Type B pancreatic cell (in vitro differentiated cells): Measurements from ENCODE around the gene RFX5. TPM values are rescaled to one million over a fixed set of nuclear protein-coding genes. Genes with fewer than 3 reads are reported as not detected.
A peak's percentile ranks its signal among the peaks of the same experiment; 100 is the strongest.

ENCODE experiments used
- DNase-seq: peaks from one replicate; pipeline ENCODE4 v3.0.0; 2021; ENCODE audit warnings: mixed read lengths; ENCODE audit not compliant: unreplicated experiment; ENCODE audit errors: extremely low spot score
- H3K27ac Mint-ChIP-seq: 2 replicates; pipeline ENCODE4 v1.8.0; 2021; ENCODE audit warnings: mild to moderate bottlenecking, mixed read lengths
- H3K27me3 Mint-ChIP-seq: 2 replicates; pipeline ENCODE4 v1.8.0; 2021; ENCODE audit warnings: mixed read lengths
- H3K36me3 Mint-ChIP-seq: 2 replicates; pipeline ENCODE4 v1.8.0; 2021; ENCODE audit warnings: mixed read lengths
- H3K4me1 Mint-ChIP-seq: one replicate; pipeline ENCODE4 v1.8.0; 2021; ENCODE audit warnings: mixed read lengths; ENCODE audit not compliant: unreplicated experiment
- H3K4me3 Mint-ChIP-seq: 2 replicates; pipeline ENCODE4 v1.8.0; 2021; ENCODE audit warnings: mild to moderate bottlenecking, mixed read lengths
- H3K9me3 Mint-ChIP-seq: 2 replicates; pipeline ENCODE4 v1.8.0; 2021; ENCODE audit warnings: mixed read lengths
- total RNA-seq: library from RNA; stranded (reverse); gene quantifications from 2 replicates; pipeline ENCODE4 v1.2.1, GENCODE V29; 2021; ENCODE audit warnings: low replicate concordance
- TF ChIP-seq, protein P1 (sequence below): fragments of 200-600 bp; sonication (generic); conservative IDR thresholded peaks from 2 replicates; pipeline ENCODE4 v1.5.0; 2021; ENCODE audit warnings: antibody characterized with exemption, mild to moderate bottlenecking

The RFX5 gene
- total RNA-seq, 1 donor from 2014 or later = 66.5 TPM

DNA sequence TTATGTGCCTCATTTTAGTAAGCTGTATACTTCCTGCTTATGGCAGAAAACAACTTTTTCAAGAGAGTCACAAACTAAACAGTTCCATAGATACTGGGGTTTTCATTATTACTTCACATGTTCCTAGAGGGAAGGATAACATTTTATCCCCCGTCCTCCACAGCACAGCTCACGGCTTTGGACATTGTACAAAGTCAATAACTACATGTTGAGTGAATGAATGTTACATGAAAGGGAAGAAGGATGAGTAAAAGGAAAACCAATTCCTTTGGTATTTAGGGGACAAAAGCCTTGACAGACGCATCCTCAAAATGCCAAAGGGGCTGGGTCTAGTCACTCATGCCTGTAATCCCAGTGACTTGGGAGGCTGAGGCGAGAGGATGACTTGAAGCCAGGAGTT is 34.6 kb downstream of the RFX5 start:
- TF ChIP-seq, protein P1, sequence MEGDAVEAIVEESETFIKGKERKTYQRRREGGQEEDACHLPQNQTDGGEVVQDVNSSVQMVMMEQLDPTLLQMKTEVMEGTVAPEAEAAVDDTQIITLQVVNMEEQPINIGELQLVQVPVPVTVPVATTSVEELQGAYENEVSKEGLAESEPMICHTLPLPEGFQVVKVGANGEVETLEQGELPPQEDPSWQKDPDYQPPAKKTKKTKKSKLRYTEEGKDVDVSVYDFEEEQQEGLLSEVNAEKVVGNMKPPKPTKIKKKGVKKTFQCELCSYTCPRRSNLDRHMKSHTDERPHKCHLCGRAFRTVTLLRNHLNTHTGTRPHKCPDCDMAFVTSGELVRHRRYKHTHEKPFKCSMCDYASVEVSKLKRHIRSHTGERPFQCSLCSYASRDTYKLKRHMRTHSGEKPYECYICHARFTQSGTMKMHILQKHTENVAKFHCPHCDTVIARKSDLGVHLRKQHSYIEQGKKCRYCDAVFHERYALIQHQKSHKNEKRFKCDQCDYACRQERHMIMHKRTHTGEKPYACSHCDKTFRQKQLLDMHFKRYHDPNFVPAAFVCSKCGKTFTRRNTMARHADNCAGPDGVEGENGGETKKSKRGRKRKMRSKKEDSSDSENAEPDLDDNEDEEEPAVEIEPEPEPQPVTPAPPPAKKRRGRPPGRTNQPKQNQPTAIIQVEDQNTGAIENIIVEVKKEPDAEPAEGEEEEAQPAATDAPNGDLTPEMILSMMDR = no peak
- H3K4me1 Mint-ChIP-seq = peaks cover 16% of the 10 kb centered on the region
- H3K27me3 Mint-ChIP-seq = no peaks in the 10 kb centered on the region
- H3K9me3 Mint-ChIP-seq = no peaks in the 10 kb centered on the region
- H3K4me3 Mint-ChIP-seq = no peak overlapping the region
- no peak for DNase-seq
- H3K36me3 Mint-ChIP-seq = peaks cover 20% of the 10 kb centered on the region
- H3K27ac Mint-ChIP-seq = peak overlapping the region; percentile 92

DNA sequence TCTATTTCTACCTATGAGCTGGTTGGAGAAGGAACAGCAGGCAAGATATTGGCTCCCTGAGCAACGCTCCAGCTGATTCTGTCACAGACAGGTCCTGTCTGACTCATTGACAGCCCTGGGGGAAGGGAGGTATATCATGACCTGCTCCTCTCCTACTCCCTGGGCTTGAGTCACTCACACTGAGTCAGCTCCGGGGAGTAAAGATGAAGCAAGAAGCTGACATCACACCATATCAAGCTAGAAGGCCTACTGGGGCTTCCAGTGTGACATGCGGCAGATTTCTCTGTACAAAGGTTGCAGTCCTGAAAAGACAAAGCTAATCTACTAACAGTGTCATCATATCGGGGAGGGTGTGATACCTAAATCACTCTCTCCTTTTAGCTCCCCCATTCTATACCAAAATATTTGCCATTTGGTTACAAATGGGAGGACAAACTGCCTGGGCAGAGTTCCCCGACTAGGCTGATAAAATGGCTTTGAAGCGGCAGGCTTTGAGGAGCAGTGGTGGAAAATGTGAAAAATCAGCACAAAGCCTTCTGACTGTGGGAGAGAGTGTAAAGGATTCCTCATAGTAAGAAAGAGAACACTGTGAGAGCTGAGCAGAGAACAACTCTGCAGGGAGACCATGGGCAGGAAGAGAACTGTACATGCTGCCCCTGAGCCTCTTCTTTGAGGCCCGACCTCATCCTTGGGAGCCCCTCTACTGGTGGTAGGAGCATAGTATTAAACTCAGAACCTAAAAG is 35.3 kb downstream of the RFX5 start:
- H3K4me1 Mint-ChIP-seq = peaks cover 16% of the 10 kb centered on the region
- H3K27me3 Mint-ChIP-seq = no peaks in the 10 kb centered on the region
- no peak for DNase-seq
- H3K9me3 Mint-ChIP-seq = no peaks in the 10 kb centered on the region
- TF ChIP-seq, protein P1 = no peak
- no peak overlapping the region for H3K4me3 Mint-ChIP-seq
- H3K36me3 Mint-ChIP-seq = peaks cover 20% of the 10 kb centered on the region
- H3K27ac Mint-ChIP-seq = peak overlapping the region; percentile 92

DNA sequence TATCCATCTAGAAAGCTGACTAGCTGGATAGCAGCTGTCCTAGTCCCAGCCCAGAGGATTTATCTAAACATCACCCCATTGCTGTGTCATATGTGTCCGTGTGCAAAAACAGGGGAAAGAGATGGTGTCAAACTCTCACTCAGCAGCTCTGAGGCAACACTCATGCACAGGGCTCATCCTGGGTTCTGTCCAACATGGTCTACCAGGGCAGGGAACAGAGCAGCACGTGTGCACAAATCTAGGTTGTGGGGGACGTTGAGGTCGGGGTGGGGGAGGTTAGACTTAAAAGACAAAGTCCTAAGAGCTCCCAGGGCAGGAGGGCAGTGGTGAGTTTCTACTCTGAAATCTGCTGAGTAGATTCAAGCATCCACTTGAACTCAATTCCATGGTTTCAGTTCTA is 36.0 kb downstream of the RFX5 start:
- Mint-ChIP-seq H3K4me3 (no peak overlapping the region), H3K4me1 (peaks cover 16% of the 10 kb centered on the region), H3K9me3 (no peaks in the 10 kb centered on the region), H3K36me3 (peaks cover 19% of the 10 kb centered on the region), H3K27ac (peak overlapping the region; percentile 92), H3K27me3 (no peaks in the 10 kb centered on the region)
- no peak for DNase-seq
- TF ChIP-seq, protein P1 = no peak

DNA sequence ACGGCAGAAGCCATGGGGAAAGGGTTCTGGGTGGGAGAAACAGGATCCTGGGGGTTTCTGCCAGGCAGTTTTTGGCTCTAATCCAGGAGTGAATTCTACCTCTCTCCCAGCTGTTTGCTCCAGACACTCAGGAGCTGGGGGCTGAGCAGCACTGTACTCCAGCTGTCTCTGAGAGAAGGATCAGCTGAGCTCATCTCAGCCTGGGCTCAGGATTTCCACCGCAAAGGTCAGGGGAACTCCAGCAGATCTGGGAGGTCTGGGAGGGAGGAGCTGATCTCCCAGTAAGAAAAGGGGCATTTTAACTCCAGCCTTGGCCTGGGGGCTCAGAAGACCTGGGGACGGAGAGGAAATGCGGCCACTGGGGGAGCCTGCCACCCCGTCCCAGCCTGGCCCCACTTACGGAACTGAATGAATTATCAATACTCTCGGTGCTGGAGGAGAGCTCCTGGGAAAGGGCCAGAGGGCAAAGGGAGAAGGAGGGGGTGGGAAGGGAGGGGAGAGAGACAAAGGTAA is 37.2 kb downstream of the RFX5 start:
- Mint-ChIP-seq H3K4me1 (peaks cover 16% of the 10 kb centered on the region), H3K36me3 (peaks cover 29% of the 10 kb centered on the region), H3K4me3 (no peak overlapping the region)

DNA sequence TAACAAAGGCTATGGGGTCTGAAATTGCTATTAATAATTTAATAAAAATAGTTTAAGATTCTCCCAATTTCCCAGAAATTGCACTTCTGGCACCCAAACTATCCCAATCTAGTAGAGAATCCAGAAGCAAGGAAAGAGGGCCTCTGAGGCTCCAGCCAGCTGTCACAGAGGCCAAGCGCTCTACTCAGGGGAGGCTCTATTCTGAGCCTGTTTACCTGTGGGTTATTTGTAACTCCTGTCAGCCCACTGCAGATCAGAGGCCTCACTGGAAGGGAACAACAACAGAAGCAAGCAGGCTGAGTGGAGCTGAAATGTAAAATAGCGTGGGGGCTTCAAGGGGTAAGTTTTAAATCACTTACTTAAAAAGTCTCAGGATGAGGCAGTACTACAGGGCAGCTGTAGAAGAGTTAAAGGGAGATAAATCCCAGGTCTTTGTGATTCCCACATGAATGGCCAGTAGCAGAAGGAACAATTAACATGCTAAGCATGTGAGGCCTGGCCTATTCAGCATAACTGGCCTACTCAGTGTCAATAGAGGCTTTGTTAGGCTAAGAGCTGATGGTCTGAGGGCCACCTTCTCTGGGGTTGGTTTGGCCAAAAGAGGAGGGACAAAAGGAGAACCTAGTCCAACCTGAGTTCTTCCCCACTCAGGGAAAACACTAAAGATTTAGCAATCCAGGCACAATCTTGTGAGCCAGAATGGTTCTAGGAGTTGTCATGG is 52.1 kb downstream of the RFX5 start:
- TF ChIP-seq, protein P1 = no peak
- Mint-ChIP-seq H3K27me3 (no peaks in the 10 kb centered on the region), H3K36me3 (peaks cover 19% of the 10 kb centered on the region), H3K27ac (peak overlapping the region; percentile 50), H3K4me3 (no peak overlapping the region), H3K4me1 (no peaks in the 10 kb centered on the region), H3K9me3 (no peaks in the 10 kb centered on the region)
- no peak for DNase-seq

More for the DNA sequence above, 37.2 kb downstream of the RFX5 start:
- peak overlapping the region; percentile 51 for H3K27ac Mint-ChIP-seq
- DNase-seq = no peak
- H3K9me3 Mint-ChIP-seq = no peaks in the 10 kb centered on the region
- no peaks in the 10 kb centered on the region for H3K27me3 Mint-ChIP-seq
- TF ChIP-seq, protein P1 = no peak
